Progenitor cell of endocrine pancreas (in vitro differentiated cells): Measurements from ENCODE around the gene KLHDC4. TPM values are rescaled to one million over a fixed set of nuclear protein-coding genes. Genes with fewer than 3 reads are reported as not detected.

ENCODE experiments used
- DNase-seq: peaks from one replicate; pipeline ENCODE4 v3.0.0; 2021; ENCODE audit warnings: low spot score; ENCODE audit not compliant: unreplicated experiment
- H3K27ac Mint-ChIP-seq: 2 replicates; pipeline ENCODE4 v1.8.0; 2021; ENCODE audit warnings: mild to moderate bottlenecking, moderate library complexity, mixed read lengths
- H3K27me3 Mint-ChIP-seq: 2 replicates; pipeline ENCODE4 v1.8.0; 2021; ENCODE audit warnings: mixed read lengths
- H3K36me3 Mint-ChIP-seq: 2 replicates; pipeline ENCODE4 v1.8.0; 2022; ENCODE audit warnings: mixed read lengths; ENCODE audit not compliant: insufficient read depth
- H3K4me1 Mint-ChIP-seq: 2 replicates; pipeline ENCODE4 v1.8.0; 2021; ENCODE audit warnings: low read depth, mixed read lengths
- H3K4me3 Mint-ChIP-seq: 2 replicates; pipeline ENCODE4 v1.8.0; 2021; ENCODE audit warnings: low read depth, mild to moderate bottlenecking, moderate library complexity, mixed read lengths
- H3K9me3 Mint-ChIP-seq: 2 replicates; pipeline ENCODE4 v1.8.0; 2021; ENCODE audit warnings: low read depth, mixed read lengths
- CTCF ChIP-seq: fragments of 200-600 bp; sonication (generic); IDR thresholded peaks from one replicate; pipeline ENCODE4 v1.5.0; 2021; ENCODE audit warnings: antibody characterized with exemption, mild to moderate bottlenecking; ENCODE audit not compliant: unreplicated experiment
- total RNA-seq: library from RNA; stranded (reverse); gene quantifications from 2 replicates; pipeline ENCODE4 v1.2.1, GENCODE V29; 2021

The KLHDC4 gene
- total RNA-seq, 1 donor from 2014 or later = 58.8 TPM

- DNase-seq = no peak
- TF ChIP-seq CTCF = no peak
- Mint-ChIP-seq H3K4me3 (no peak overlapping the region), H3K27ac (no peak overlapping the region), H3K9me3 (no peaks in the 10 kb centered on the region), H3K27me3 (no peaks in the 10 kb centered on the region), H3K36me3 (no peaks in the 10 kb centered on the region), H3K4me1 (no peaks in the 10 kb centered on the region)
Measured at GRCh38 chr16:87686697-87687096, 79.1 kb downstream of the KLHDC4 start.

GRCh38 chr16:87685766-87686165 lies 80.0 kb downstream of the KLHDC4 start:
- DNase-seq = no peak
- Mint-ChIP-seq H3K36me3 (no peaks in the 10 kb centered on the region), H3K4me1 (no peaks in the 10 kb centered on the region), H3K9me3 (no peaks in the 10 kb centered on the region), H3K27me3 (no peaks in the 10 kb centered on the region), H3K27ac (no peak overlapping the region), H3K4me3 (no peak overlapping the region)
- TF ChIP-seq CTCF = no peak

GRCh38 chr16:87685405-87685755 lies 80.4 kb downstream of the KLHDC4 start:
- Mint-ChIP-seq H3K36me3 (no peaks in the 10 kb centered on the region), H3K4me3 (no peak overlapping the region), H3K27ac (no peak overlapping the region), H3K9me3 (no peaks in the 10 kb centered on the region), H3K27me3 (no peaks in the 10 kb centered on the region), H3K4me1 (no peaks in the 10 kb centered on the region)
- TF ChIP-seq CTCF = no peak
- DNase-seq = no peak

GRCh38 chr16:87684711-87685404 lies 80.9 kb downstream of the KLHDC4 start:
- no peaks in the 10 kb centered on the region for H3K9me3 Mint-ChIP-seq
- no peak for DNase-seq
- no peaks in the 10 kb centered on the region for H3K36me3 Mint-ChIP-seq
- no peaks in the 10 kb centered on the region for H3K4me1 Mint-ChIP-seq
- TF ChIP-seq CTCF = no peak
- no peaks in the 10 kb centered on the region for H3K27me3 Mint-ChIP-seq
- H3K27ac Mint-ChIP-seq = peak overlapping the region; percentile 16
- no peak overlapping the region for H3K4me3 Mint-ChIP-seq

GRCh38 chr16:87684106-87684677 lies 81.6 kb downstream of the KLHDC4 start:
- TF ChIP-seq CTCF = no peak
- H3K27ac Mint-ChIP-seq = peak overlapping the region; percentile 16
- no peak for DNase-seq
- H3K4me1 Mint-ChIP-seq = no peaks in the 10 kb centered on the region
- no peaks in the 10 kb centered on the region for H3K36me3 Mint-ChIP-seq
- no peaks in the 10 kb centered on the region for H3K9me3 Mint-ChIP-seq
- H3K4me3 Mint-ChIP-seq = no peak overlapping the region
- no peaks in the 10 kb centered on the region for H3K27me3 Mint-ChIP-seq
